Mucosa of descending colon (tissue), 3 donors: Measurements from ENCODE around the gene FBXO10. TPM values are rescaled to one million over a fixed set of nuclear protein-coding genes. Genes with fewer than 3 reads are reported as not detected.

Experiments
- ATAC-seq: fragments of 200-7000 bp; cut with Tn5 transposase; one replicate; pipeline ENCODE4 v1.9.1; 2020; ENCODE audit warnings: mild to moderate bottlenecking, moderate library complexity
- DNase-seq, 3 donors: peaks; one replicate each; pipeline ENCODE4 v3.0.0-alpha.2; 2020
- H3K36me3 ChIP-seq: fragments of 200-600 bp; one replicate; pipeline ENCODE4 v1.8.0; 2021; ENCODE audit warnings: low read depth, mild to moderate bottlenecking
- H3K4me1 ChIP-seq: fragments of 200-600 bp; one replicate; pipeline ENCODE4 v1.8.0; 2021; ENCODE audit warnings: low read depth, mild to moderate bottlenecking
- H3K4me3 ChIP-seq: fragments of 200-600 bp; one replicate; pipeline ENCODE4 v1.8.0; 2021; ENCODE audit warnings: mild to moderate bottlenecking
- H3K9me3 ChIP-seq: fragments of 200-600 bp; one replicate; pipeline ENCODE4 v1.8.0; 2021; ENCODE audit warnings: mild to moderate bottlenecking
- CTCF ChIP-seq: fragments of 200-600 bp; IDR thresholded peaks from one replicate; pipeline ENCODE4 v1.8.0; 2022; ENCODE audit warnings: antibody characterized with exemption, mild to moderate bottlenecking
- intact Hi-C, 2 donors: fragments of 100-400 bp; cut with DNase I in 1 of 2; cut with micrococcal nuclease in 1 of 2; formaldehyde crosslinking; loops; one replicate each; pipeline versions ENCODE4 v1.11.0 to v1.11.1; 2022; cut with DNase I, micrococcal nuclease
- total RNA-seq, 3 donors: library from RNA; stranded (reverse); fragmentation: NEBNext Ultra II Directional in 2 of 3; extraction: Animal tissue kit (Norgen Biotek cat#: 25700) in 2 of 3; gene quantifications; one replicate each; pipeline versions ENCODE4 v1.2.1 to v1.2.4, GENCODE V29; 2021 to 2023
- donor health status: DM: no; HTN: no; CAD: no; lungs with moderate emphysema.
- donor health status: DM: no; HTN: no; CAD: no.
- donor health status: DM: no; HTN: yes; CAD: no.

The FBXO10 gene
- total RNA-seq, 3 donors from 2014 or later, result 3.4 to 15.9 (median 4.6) TPM

- Histone ChIP-seq H3K36me3 (peaks cover 3% of the 10 kb centered on the region), H3K4me3 (no peak overlapping the region), H3K4me1 (peaks cover 14% of the 10 kb centered on the region), H3K9me3 (no peaks in the 10 kb centered on the region)
- TF ChIP-seq CTCF, result no peak
- no peak for DNase-seq
- intact Hi-C loops, result no loop called here
- no peak for ATAC-seq
Measured at GRCh38 chr9:37464006-37464405, 112.2 kb downstream of the FBXO10 start.

Other genes with a start within 250 kb of the FBXO10 start
- 10 to 100 TPM; 63.0 to 81.3 (median 79.5) TPM for gene GRHPR, start 153.7 kb downstream of the FBXO10 start, total RNA-seq
- 10 to 100 TPM in 1 of 3 donors, 1 to 10 TPM in 2; 7.8 to 11.9 (median 9.5) TPM for gene ZBTB5, start 110.9 kb downstream of the FBXO10 start, total RNA-seq
- 10 to 100 TPM; 10.5 to 21.2 (median 11.2) TPM for gene POLR1E, start 90.4 kb downstream of the FBXO10 start, total RNA-seq
- gene TOMM5, start 16.2 kb upstream of the FBXO10 start, total RNA-seq, result 10 to 100 TPM; 45.6 to 72.9 (median 68.1) TPM
- 1 to 10 TPM in 1 of 3 donors, under 1 TPM in 1, not detected in 1; 0.09 to 1.1 TPM for gene FRMPD1, start 74.6 kb upstream of the FBXO10 start, total RNA-seq
- 10 to 100 TPM in 2 of 3 donors, 1 to 10 TPM in 1; 7.2 to 14.8 (median 10.4) TPM for gene TRMT10B, start 177.4 kb upstream of the FBXO10 start, total RNA-seq
- 10 to 100 TPM; 25.1 to 34.1 (median 32.2) TPM for gene EXOSC3, start 208.7 kb upstream of the FBXO10 start, total RNA-seq
- gene DCAF10, start 224.4 kb upstream of the FBXO10 start, total RNA-seq, result 10 to 100 TPM; 18.5 to 37.8 (median 26.6) TPM